GM10847 (cell line): ENCODE results near the gene POLD3.

Source experiments
- POLR2A ChIP-seq: IDR thresholded peaks from 2 replicates; pipeline ENCODE4 v1.6.1; 2011; ENCODE audit not compliant: insufficient read length; ENCODE audit errors: extremely low read depth

The POLD3 gene

GRCh38 chr11:74575999-74576398 lies 16.4 kb upstream of the POLD3 start:
- TF ChIP-seq POLR2A, result no peak

GRCh38 chr11:74577181-74577580 lies 15.2 kb upstream of the POLD3 start:
- TF ChIP-seq POLR2A, result no peak

- no peak for TF ChIP-seq POLR2A
Observed at GRCh38 chr11:74577624-74578396, 14.6 kb upstream of the POLD3 start.

- TF ChIP-seq POLR2A, result no peak
Observed at GRCh38 chr11:74579577-74580270, 12.7 kb upstream of the POLD3 start.

GRCh38 chr11:74581954-74582547 lies 10.3 kb upstream of the POLD3 start:
- TF ChIP-seq POLR2A, result no peak

- TF ChIP-seq POLR2A, result no peak
Observed at GRCh38 chr11:74583024-74583624, 9.3 kb upstream of the POLD3 start.

GRCh38 chr11:74592063-74592440 lies 330 bp upstream of the POLD3 start:
- no peak for TF ChIP-seq POLR2A

GRCh38 chr11:74593463-74593862 lies 1.1 kb downstream of the POLD3 start:
- no peak for TF ChIP-seq POLR2A

GRCh38 chr11:74602637-74603556 lies 10.5 kb downstream of the POLD3 start:
- no peak for TF ChIP-seq POLR2A

- TF ChIP-seq POLR2A, result no peak
Observed at GRCh38 chr11:74603845-74604244, 11.5 kb downstream of the POLD3 start.

GRCh38 chr11:74604311-74604710 lies 11.9 kb downstream of the POLD3 start:
- no peak for TF ChIP-seq POLR2A

GRCh38 chr11:74605403-74605802 lies 13.0 kb downstream of the POLD3 start:
- no peak for TF ChIP-seq POLR2A

GRCh38 chr11:74608431-74608830 lies 16.0 kb downstream of the POLD3 start:
- TF ChIP-seq POLR2A, result no peak

GRCh38 chr11:74611369-74611861 lies 19.0 kb downstream of the POLD3 start:
- TF ChIP-seq POLR2A, result no peak

GRCh38 chr11:74612877-74613276 lies 20.5 kb downstream of the POLD3 start:
- TF ChIP-seq POLR2A, result no peak
